Left lung (tissue), 10 donors: ENCODE results near the gene MTREX. TPM values are rescaled to one million over a fixed set of nuclear protein-coding genes. Genes with fewer than 3 reads are reported as not detected.

Source experiments
- ATAC-seq: fragments of 200-7000 bp; cut with Tn5 transposase; one replicate; pipeline ENCODE4 v1.9.1; 2020; ENCODE audit warnings: moderate library complexity
- DNase-seq, 4 donors: peaks; one replicate each; pipeline ENCODE4 v3.0.0-alpha.2; 2013 to 2020
- H3K27ac ChIP-seq, 2 donors: fragments of 200-600 bp; sonication (generic) in 1 of 2; one replicate each; pipeline versions ENCODE4 v1.5.0 to v1.8.0; 2020 to 2021
- H3K27me3 ChIP-seq, 2 donors: fragments of 200-600 bp; sonication (generic) in 1 of 2; one replicate each; pipeline versions ENCODE4 v1.5.0 to v1.8.0; 2020 to 2021
- H3K36me3 ChIP-seq, 2 donors: fragments of 200-600 bp; sonication (generic) in 1 of 2; one replicate each; pipeline versions ENCODE4 v1.5.0 to v1.8.0; 2020 to 2021
- H3K4me1 ChIP-seq, 2 donors: fragments of 200-600 bp; one replicate each; pipeline ENCODE4 v1.8.0; 2021
- H3K4me3 ChIP-seq, 2 donors: fragments of 200-600 bp; sonication (generic) in 1 of 2; one replicate each; pipeline versions ENCODE4 v1.5.0 to v1.8.0; 2020 to 2021; ENCODE audit warnings: mild to moderate bottlenecking in 1 of 2
- H3K9me3 ChIP-seq, 2 donors: fragments of 200-600 bp; sonication (generic) in 1 of 2; one replicate each; pipeline versions ENCODE4 v1.5.0 to v1.8.0; 2020 to 2021
- CTCF ChIP-seq, 2 donors: fragments of 200-600 bp; sonication (generic) in 1 of 2; IDR thresholded peaks; one replicate each; pipeline versions ENCODE4 v1.5.0 to v1.8.0; 2021; ENCODE audit warnings: antibody characterized with exemption in 2 of 2
- intact Hi-C, 2 donors: fragments of 100-400 bp; cut with DNase I; formaldehyde crosslinking; loops; one replicate each; pipeline versions ENCODE4 v1.11.2 to v1.14.2; 2022
- polyA plus RNA-seq, 6 donors: library from polyadenylated mRNA; unstranded; fragments of 120-200 nt; gene quantifications; one replicate each; pipeline ENCODE4 v1.2.1, GENCODE V29; 2013; ENCODE audit not compliant: insufficient read length in 6 of 6
- total RNA-seq, 2 donors: library from RNA; stranded (reverse); fragmentation: NEBNext Ultra II Directional; extraction: Animal tissue kit (Norgen Biotek cat#: 25700); gene quantifications; one replicate each; pipeline ENCODE4 v1.2.1, GENCODE V29; 2021
- donor health status: DM: no; HTN: yes; CAD: no.
- donor health status: DM: no; HTN: no; CAD: no.

The MTREX gene
- total and polyA plus RNA-seq, 8 donors = 48.8 to 112 (median 87.6) TPM

- H3K4me3 ChIP-seq = no peak overlapping the region
- DNase-seq = no peak
- no peaks in the 10 kb centered on the region for H3K27me3 ChIP-seq
- no peak for TF ChIP-seq CTCF (IDR thresholded peaks at IDR 0.05)
- intact Hi-C loops = no loop called here
- peaks cover 0 to 61% of the 10 kb centered on the region in 2 donors for H3K36me3 ChIP-seq
- ATAC-seq = no peak
- peaks cover 0 to 4% of the 10 kb centered on the region in 2 donors for H3K9me3 ChIP-seq
- no peak overlapping the region for H3K27ac ChIP-seq
- no peaks in the 10 kb centered on the region for H3K4me1 ChIP-seq
These were observed 63.4 kb downstream of the MTREX start for GRCh38 chr5:55371145-55371544.

GRCh38 chr5:55372130-55372925 lies 64.5 kb downstream of the MTREX start:
- Histone ChIP-seq H3K4me1 (no peaks in the 10 kb centered on the region), H3K27me3 (no peaks in the 10 kb centered on the region), H3K27ac (no peak overlapping the region), H3K4me3 (no peak overlapping the region), H3K36me3 (peaks cover 0 to 49% of the 10 kb centered on the region in 2 donors), H3K9me3 (peaks cover 0 to 4% of the 10 kb centered on the region in 2 donors)
- intact Hi-C loops = no loop called here
- no peak for TF ChIP-seq CTCF (IDR thresholded peaks at IDR 0.05)
- no peak for DNase-seq
- no peak for ATAC-seq

DNA sequence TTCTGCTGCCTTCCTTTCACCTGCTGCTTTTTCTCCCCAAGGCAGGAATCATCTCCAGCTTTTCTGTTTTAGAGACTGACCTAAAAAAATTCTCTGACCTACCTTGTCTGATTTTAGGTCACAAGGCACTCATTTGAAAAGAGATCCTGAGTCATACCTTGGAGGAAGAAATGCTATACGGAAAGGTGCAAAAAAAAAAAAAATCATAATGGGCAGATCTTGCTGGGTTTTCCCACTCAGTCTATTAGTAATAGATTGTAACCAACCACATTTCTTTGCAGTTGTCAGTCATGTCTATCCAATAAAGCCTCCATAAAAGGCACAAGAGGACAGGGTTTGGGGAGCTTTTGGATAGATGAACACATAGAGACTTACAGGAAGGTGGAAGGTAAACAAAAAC lies 70.0 kb downstream of the MTREX start:
- H3K4me3 ChIP-seq = no peak overlapping the region
- peaks cover 0 to 9% of the 10 kb centered on the region in 2 donors for H3K9me3 ChIP-seq
- H3K27ac ChIP-seq = no peak overlapping the region
- no peak for TF ChIP-seq CTCF (IDR thresholded peaks at IDR 0.05)
- H3K4me1 ChIP-seq = no peaks in the 10 kb centered on the region
- H3K36me3 ChIP-seq = peaks cover 0 to 58% of the 10 kb centered on the region in 2 donors
- no peaks in the 10 kb centered on the region for H3K27me3 ChIP-seq
- ATAC-seq = no peak
- no peak for DNase-seq
- intact Hi-C loops = no loop called here

- intact Hi-C loops = no loop called here
- peaks cover 0 to 59% of the 10 kb centered on the region in 2 donors for H3K36me3 ChIP-seq
- TF ChIP-seq CTCF (IDR thresholded peaks at IDR 0.05) = no peak
These were observed 75.5 kb downstream of the MTREX start for GRCh38 chr5:55383254-55383653.

GRCh38 chr5:55384072-55384471 lies 76.3 kb downstream of the MTREX start:
- Histone ChIP-seq H3K4me3 (no peak overlapping the region), H3K9me3 (peaks cover 0 to 16% of the 10 kb centered on the region in 2 donors), H3K27me3 (no peaks in the 10 kb centered on the region), H3K27ac (no peak overlapping the region), H3K36me3 (peaks cover 0 to 58% of the 10 kb centered on the region in 2 donors), H3K4me1 (no peaks in the 10 kb centered on the region)
- TF ChIP-seq CTCF (IDR thresholded peaks at IDR 0.05) = no peak
- DNase-seq (no peak), ATAC-seq (no peak)
- intact Hi-C loops = no loop called here

More at GRCh38 chr5:55383254-55383653, 75.5 kb downstream of the MTREX start:
- no peak overlapping the region for H3K27ac ChIP-seq
- no peak for DNase-seq
- no peaks in the 10 kb centered on the region for H3K27me3 ChIP-seq
- no peaks in the 10 kb centered on the region for H3K4me1 ChIP-seq
- ATAC-seq = no peak
- peaks cover 0 to 16% of the 10 kb centered on the region in 2 donors for H3K9me3 ChIP-seq
- H3K4me3 ChIP-seq = no peak overlapping the region
